IPS-11a (cell line): ENCODE results near the gene CDC42EP4.
"Not testable (repeated sequence)": the region's sequence is repeated elsewhere in the genome, so short reads cannot be mapped to it uniquely, and the experiment has no call there.

Experiments used
- H3K4me3 ChIP-seq: one replicate; pipeline ENCODE4 v1.5.1; 2013; ENCODE audit warnings: low read depth, low read length, control low read depth

Gene CDC42EP4

DNA sequence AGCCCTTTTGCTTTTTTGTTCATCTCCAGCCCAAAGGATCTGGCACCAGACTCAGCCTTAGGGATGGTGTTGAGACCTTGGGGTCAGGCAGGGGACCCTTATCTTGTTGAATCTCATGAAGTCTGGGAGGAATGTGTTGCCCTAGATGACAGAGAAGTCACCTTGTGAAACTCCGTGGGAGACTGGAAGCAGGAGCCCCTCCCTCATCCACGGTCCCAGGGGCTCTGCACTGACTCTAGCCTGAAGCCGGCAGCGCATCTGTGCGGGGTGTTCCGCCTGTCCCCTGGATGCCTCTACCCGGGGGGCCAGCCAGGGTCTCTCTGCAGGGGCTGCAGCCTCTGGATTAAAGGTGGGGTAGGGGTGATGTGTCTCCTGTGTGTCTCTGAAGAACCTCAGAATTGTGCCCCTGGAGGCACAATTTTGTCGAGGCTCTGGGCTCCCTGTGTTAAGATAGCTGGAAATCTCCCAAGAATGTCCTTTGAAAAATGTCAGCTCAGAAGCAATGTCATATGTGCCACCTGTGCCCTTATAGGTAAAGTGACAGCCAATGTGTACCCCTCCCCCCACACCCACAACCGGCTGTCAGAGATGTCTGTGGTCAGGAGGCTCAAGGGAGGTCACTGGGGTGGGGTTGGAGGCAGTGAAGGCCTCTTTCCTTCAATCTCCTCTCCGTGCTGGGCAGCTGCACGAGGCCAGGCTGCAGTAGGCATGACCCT lies 32.1 kb upstream of the CDC42EP4 start:
- no peak overlapping the region for H3K4me3 ChIP-seq

- H3K4me3 ChIP-seq: no peak overlapping the region
These were observed 31.4 kb upstream of the CDC42EP4 start for GRCh38 chr17:73343168-73343634.

DNA sequence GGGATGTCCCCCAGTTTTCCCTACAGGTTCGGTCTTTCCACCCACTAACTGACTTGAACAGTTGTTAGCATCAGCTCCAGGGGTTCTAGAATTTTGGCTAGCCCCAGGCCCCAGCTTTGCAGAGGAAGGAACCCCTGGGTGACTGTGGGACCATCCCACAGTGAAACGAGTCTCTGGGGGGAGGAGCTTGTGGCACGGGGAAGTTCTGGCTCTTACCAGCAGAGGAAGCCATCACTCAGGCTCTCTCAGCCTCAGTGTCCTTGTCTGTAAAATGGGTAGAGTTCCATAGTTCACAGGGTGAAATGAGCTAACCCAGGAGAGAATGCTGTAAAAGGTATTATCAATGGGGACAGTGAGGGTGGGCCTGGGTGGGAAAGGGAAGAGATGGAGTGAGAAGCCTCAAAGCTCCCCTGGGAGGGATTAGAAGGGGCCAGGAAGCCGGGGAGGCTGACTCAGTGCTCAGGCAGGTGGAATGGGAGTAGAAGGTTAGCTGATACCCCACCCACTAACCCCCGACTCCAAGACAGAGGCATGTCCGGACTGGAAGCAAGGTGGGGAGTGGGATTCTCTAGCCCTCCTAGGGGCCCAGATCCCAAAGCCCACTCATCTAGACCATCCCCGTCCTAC lies 30.9 kb upstream of the CDC42EP4 start:
- no peak overlapping the region for H3K4me3 ChIP-seq

GRCh38 chr17:73342050-73342522 lies 30.3 kb upstream of the CDC42EP4 start:
- H3K4me3 ChIP-seq: no peak overlapping the region

DNA sequence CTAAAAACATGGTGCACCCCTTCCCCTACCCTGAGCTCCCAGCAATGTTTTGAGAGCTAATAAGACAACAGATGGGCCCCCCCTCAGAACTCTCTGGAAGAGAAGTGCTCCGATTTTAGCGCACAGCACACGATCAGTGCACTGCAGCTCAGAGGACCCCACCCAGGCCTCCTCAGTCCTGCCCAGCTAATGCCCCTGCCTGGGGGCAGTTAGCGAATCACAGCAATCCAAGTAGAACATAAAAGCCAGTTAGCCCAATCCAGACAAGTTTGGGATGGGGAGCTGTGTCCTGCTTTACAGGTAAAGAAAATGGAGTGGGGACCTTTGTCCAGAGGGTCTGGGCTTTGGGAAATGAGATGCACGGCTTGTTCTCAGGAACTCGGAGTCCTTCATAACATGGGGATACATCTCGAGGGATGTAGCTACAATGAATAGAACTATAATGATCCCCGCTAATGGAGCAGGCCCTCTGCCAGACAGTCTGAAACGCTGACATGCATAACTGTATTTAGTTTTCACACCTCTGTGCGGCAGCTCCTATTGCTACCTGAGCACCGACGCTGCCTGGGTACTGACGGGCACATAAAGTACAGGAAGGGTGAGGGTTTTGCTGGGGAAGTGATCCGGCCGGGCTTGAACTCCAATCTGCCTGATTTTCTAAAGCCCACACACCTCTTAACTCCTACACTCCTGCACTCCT lies 29.7 kb upstream of the CDC42EP4 start:
- H3K4me3 ChIP-seq: no peak overlapping the region

- H3K4me3 ChIP-seq: no peak overlapping the region
These were observed 28.3 kb upstream of the CDC42EP4 start for GRCh38 chr17:73340093-73340596.

GRCh38 chr17:73338566-73339197 lies 26.9 kb upstream of the CDC42EP4 start:
- no peak overlapping the region for H3K4me3 ChIP-seq

DNA sequence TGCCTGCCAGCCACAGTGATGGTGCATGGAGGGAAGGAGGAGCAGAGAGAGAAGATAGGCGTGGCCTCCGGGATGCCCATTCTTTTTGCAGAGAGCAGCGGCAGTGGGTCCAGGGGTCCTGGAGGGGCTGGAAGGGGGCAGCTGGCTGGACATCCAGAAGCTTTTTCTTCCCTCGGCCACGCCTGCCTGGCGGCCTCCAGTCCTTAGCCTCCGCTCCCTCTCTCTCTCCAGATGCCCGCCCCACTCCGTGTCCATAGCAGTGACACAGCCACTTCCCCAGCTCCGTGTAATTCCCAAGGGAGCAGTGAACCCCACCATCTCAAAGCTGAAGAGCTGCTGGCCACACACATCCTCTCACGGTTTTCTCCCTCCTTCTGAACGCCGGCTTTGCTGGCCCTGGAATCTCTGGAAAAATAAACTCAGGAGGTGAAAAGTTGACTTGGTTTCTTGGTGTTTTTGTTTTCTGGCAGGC lies 26.3 kb upstream of the CDC42EP4 start:
- no peak overlapping the region for H3K4me3 ChIP-seq

DNA sequence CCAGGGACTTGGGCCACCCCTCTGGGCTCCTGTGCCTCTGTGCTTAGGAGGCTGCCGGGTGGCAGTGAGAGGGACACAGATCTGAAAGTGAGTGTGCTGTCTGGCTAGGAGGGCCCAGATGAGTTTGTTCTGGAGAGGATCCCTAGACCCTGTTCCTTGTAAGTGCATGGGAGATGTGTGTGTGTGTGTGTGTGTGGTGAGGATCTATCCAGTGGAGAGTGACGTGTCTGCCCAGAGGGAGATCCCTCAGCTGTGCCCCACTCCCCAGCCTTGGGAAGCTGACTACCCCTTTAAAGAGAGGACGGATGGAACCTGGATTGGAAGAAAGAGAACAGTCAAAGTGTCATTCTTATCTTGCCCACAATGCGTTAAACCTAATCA lies 25.5 kb upstream of the CDC42EP4 start:
- no peak overlapping the region for H3K4me3 ChIP-seq

DNA sequence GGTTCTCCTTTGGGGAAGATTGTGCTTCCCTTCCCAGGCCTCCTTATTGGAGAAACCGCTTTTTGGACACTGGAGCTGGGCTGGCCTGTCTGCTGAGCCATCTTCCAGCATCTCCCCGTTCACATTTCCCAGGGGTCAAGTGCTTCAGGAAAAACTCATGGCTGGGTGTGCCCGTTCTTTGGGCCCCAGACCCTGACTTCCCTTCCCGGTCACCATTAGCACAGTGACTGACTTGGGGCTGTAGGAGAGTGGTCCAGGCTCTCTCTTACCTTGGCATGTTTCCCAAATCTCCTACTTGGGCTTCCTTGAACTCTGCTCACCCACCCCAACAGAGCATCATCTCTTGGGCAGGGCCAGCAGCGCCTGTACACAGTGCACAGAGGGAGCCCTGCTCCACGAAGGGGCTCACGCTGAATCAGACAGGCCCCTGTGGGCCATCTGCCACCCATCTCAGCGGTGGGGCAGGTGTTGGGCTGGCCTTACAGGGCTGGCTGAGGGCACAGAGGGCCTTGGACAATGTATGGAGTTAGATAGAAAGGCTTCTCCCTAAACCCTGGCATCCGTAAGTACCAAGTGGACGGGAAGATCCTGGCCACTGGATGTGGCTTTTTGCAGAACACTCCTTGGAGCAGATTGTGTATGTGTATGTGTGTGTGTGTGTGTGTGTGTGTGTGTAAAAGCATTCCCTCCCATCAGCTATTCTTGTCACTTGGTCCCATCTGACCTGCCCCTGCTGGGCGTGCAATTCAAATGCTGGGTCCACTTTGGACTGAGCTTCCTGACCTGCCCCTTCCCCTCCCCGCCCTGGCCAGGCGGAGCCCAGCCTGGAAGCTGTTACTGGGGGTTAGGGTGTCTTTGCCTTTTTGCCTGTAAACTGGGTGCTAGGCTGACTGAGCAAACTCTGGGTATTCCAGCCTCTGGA lies 24.9 kb upstream of the CDC42EP4 start:
- no peak overlapping the region for H3K4me3 ChIP-seq

DNA sequence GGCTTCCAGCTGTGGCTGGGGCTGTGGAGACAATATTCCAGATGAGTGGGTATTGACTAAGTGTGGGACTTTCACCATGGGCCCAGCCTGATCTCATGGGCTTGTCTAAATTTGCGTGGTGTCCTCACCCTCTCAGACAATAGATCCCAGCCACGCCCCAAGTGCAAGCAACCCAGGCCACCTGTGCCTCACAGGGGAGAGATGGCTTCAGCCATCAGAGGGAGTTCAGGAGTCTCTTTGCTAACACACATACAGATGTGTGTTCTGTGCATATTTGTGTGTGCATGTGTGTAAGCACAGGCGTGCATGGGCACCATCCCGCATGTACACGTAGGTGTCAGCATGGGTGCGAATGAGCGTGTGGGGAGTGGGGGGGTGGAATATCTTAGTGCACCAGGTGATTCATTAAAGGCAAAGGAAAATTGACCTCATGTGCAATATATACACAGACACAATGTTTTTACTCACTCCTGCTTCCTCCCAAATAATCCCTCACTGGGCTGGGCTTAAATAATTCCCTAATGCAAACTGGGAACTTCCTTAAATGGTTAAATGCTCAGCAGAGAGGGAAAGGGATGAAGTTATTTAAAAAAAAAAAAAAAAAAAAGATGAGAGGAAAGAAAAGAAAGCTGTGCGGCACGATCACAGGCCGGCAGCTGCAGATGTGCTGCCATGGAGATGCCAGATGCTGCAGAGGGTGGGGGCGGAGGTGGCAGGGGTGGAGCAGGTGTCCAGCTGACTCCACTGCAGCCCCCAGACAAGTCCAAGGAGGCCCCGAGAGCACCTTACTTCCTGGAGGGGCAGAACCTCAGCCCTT lies 24.0 kb upstream of the CDC42EP4 start:
- no peak overlapping the region for H3K4me3 ChIP-seq

- no peak overlapping the region for H3K4me3 ChIP-seq
These were observed 23.1 kb upstream of the CDC42EP4 start for GRCh38 chr17:73334771-73335513.

DNA sequence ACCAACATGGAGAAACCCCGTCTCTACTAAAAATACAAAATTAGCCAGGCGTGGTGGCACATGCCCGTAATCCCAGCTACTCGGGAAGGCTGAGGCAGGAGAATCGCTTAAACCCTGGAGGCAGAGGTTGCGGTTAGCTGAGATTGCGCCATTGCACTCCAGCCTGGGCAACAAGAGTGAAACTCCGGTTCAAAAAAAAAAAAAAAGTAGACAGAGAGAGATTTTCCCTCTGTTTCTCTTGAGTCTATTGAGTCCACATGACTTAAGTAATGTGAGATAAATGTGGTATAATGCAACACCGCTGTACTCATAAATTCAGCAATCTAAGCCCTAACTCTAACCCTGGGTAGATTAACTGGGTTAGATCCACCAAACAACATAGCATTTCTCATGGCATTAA lies 21.6 kb upstream of the CDC42EP4 start:
- not testable (repeated sequence) for H3K4me3 ChIP-seq

DNA sequence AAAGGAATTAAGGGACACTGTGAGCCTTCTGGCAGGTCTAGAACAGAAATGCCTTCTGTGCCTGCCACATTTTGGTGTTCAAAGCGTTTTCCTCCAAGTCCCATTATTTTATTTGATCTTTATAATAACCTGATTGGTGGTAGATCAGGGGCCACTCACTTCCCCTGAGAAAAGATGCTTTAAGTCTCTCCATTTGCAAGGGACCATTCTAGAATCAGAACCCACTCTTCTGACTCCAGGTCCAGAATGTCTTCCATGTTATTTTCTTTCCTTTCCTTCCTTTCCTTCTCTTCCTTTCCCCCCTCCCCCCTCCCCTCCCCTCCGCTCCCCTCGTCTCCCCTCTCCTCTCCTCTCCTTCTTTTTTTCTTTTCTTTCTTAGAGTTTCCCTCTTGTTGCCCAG lies 19.3 kb upstream of the CDC42EP4 start:
- no peak overlapping the region for H3K4me3 ChIP-seq

- H3K4me3 ChIP-seq: no peak overlapping the region
These were observed 15.9 kb upstream of the CDC42EP4 start for GRCh38 chr17:73327676-73328075.

- H3K4me3 ChIP-seq: no peak overlapping the region
These were observed 13.7 kb upstream of the CDC42EP4 start for GRCh38 chr17:73325527-73325842.

GRCh38 chr17:73324711-73325526 lies 13.1 kb upstream of the CDC42EP4 start:
- no peak overlapping the region for H3K4me3 ChIP-seq

DNA sequence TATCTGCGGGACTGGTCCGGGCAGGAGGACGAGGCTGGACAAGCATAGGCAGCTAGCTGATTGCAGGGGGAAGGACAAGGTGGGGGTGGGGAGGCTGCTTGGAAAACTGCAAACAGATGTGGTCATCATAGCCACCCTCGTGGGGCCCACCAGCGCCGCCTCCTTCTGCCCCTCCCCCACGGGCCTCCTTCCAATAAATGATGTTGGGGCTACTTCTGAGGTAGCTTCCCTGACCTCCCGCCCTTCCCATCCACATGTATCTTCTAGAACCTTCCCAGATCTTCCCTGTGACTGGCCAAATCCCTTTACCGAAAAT lies 12.3 kb upstream of the CDC42EP4 start:
- H3K4me3 ChIP-seq: no peak overlapping the region
